ENCODE results near the gene P4HTM.

The P4HTM gene

DNA sequence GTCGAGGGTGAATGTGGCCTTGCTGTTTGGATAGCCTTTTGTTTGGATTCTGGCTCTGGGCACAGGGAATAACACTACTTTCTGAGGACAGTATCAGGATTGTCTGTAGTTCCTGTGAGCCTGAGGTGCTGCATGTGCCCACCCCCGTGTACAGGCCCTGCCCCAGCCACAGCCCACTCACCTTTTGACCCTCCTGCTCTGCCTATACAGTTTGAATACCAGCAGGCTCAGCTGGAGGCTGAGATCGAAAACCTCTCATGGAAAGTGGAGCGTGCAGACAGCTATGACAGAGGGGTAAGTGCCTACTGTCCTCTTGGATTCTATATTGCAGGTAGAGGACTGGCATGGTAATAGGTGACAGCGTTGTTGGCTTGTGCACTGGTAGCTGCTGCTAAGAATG, 7.4 kb upstream of the P4HTM start:
- no peak for DNase-seq (ENCODE audit: low read depth)
- no peak overlapping the region for H3K4me3 ChIP-seq (ENCODE audit: low read depth, low read length)

GRCh38 chr3:48983096-48983495, 6.9 kb upstream of the P4HTM start:
- no peak for DNase-seq (ENCODE audit: low read depth)
- no peak overlapping the region for H3K4me3 ChIP-seq (ENCODE audit: low read depth, low read length)

GRCh38 chr3:48984663-48985062, 5.4 kb upstream of the P4HTM start:
- H3K4me3 ChIP-seq (ENCODE audit: low read depth, low read length) = no peak overlapping the region
- DNase-seq (ENCODE audit: low read depth) = no peak

- no peak for DNase-seq (ENCODE audit: low read depth)
Measured at GRCh38 chr3:48985831-48986376, 4.1 kb upstream of the P4HTM start.

DNA sequence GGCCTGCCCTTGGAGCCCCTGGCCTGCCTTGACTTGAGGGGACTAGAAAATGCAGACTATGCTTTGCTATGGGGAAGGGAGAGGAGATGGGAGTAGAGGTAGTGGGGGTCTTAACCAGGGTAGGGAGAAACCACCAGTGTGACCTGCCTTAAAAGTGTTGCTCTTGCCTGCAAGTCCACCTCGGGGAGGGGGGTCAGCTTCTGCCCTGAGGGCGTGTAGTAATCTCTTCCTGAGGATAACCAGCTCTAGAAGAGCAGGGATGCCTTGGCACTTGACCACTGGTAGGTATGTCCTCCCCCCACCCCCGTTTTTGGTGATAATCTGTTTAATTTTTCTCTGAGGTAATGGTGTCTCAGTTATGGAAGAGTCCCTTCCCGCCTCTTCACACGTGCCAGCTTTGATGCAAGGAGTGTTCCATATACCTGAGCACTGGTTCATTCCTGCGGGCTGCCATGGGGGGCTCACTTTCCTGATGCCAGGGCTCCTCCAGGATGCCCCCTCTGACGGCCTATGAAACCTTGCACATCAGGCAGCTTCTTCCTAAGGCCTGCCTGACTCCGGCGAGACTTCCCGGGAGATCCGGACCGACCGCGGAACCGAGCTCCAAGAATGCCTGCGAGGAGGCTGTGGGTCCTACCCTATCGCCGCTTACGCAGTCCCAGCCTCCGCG, 780 bp upstream of the P4HTM start:
- H3K4me3 ChIP-seq (ENCODE audit: low read depth, low read length) = peak overlapping the region; percentile 78
- no peak for DNase-seq (ENCODE audit: low read depth)

More at GRCh38 chr3:48985831-48986376, 4.1 kb upstream of the P4HTM start:
- H3K4me3 ChIP-seq (ENCODE audit: low read depth, low read length) = no peak overlapping the region

DNA sequence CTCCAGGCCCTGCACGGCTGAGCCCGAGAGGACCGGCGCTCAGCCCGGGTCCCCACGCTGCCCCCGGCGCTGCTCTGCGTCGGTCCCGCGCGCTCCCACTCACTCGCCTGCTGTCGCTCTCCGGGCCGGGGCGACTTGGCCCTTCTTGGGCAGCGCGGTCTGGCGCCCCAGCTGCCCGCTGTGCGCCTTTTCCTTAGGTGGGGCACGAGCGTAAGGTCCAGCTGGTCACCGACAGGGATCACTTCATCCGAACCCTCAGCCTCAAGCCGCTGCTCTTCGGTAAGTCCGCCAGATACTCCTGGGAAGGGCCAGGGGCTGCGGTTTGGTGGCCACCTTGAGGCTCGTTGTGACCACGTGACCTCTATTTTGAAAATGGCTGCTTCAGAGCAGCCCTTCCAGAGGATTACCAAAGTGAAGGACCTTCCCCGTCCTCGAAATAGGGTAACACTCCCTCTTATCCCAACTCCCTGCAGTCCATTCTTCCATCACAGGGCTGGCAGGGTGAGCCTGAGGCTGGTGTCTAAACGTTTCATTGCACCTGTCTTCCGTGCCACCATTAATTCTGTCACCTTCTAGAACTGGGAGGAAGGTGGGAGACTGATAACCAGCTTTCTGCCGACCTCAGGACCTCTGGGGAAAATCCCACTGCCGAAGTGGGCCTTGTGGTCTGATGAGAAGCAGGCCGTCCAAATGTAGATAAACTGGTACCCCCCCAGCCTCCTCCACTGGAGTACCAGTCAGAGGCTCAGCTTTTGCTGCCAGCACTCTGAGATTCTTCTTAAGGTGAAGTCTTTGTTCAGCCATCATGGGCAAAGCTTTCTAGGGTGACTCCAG, 812 bp downstream of the P4HTM start:
- DNase-seq (ENCODE audit: low read depth) = no peak
- H3K4me3 ChIP-seq (ENCODE audit: low read depth, low read length) = peak overlapping the region; percentile 78

DNA sequence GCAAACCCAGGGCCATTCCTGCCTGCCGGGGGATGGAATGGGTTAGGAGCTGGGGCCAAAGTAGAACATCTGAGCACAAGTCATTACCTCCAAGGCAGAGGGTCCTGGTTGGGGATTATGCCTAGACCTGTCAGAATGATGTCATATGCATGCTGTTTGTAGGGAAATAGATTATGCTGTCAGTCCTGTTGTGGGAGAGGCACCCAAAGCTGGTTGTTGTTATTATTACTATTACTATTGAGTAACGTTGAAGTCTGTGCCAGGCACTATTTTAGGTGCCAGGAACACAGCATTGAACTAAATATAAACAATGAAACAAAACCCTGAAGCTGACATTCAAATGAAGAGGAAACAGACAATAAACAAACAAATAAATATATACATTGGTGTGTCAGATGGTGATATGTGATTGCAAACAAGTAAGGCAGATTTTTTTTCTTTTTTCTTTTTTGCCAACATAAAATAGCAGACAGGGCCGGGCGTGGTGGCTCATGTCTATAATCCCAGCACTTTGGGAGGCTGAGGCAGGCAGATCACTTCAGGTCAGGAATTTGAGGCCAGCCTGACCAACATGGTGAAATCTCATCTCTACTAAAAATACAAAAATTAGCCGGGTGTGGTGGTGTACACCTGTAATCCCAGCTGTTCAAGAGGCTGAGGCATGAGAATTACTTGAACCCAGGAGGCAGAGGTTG, 2.0 kb downstream of the P4HTM start:
- H3K4me3 ChIP-seq (ENCODE audit: low read depth, low read length) = peak overlapping the region; percentile 78
- DNase-seq (ENCODE audit: low read depth) = no peak

- H3K4me3 ChIP-seq (ENCODE audit: low read depth, low read length) = no peak overlapping the region
- no peak for DNase-seq (ENCODE audit: low read depth)
Measured at GRCh38 chr3:48993834-48994233, 3.8 kb downstream of the P4HTM start.

- DNase-seq (ENCODE audit: low read depth) = no peak
- H3K4me3 ChIP-seq (ENCODE audit: low read depth, low read length) = no peak overlapping the region
Measured at GRCh38 chr3:48996640-48997039, 6.6 kb downstream of the P4HTM start.

GRCh38 chr3:48997102-48997635, 7.1 kb downstream of the P4HTM start:
- H3K4me3 ChIP-seq (ENCODE audit: low read depth, low read length) = no peak overlapping the region
- DNase-seq (ENCODE audit: low read depth) = no peak

- H3K4me3 ChIP-seq (ENCODE audit: low read depth, low read length) = no peak overlapping the region
- no peak for DNase-seq (ENCODE audit: low read depth)
Measured at GRCh38 chr3:48997714-48998637, 7.9 kb downstream of the P4HTM start.

DNA sequence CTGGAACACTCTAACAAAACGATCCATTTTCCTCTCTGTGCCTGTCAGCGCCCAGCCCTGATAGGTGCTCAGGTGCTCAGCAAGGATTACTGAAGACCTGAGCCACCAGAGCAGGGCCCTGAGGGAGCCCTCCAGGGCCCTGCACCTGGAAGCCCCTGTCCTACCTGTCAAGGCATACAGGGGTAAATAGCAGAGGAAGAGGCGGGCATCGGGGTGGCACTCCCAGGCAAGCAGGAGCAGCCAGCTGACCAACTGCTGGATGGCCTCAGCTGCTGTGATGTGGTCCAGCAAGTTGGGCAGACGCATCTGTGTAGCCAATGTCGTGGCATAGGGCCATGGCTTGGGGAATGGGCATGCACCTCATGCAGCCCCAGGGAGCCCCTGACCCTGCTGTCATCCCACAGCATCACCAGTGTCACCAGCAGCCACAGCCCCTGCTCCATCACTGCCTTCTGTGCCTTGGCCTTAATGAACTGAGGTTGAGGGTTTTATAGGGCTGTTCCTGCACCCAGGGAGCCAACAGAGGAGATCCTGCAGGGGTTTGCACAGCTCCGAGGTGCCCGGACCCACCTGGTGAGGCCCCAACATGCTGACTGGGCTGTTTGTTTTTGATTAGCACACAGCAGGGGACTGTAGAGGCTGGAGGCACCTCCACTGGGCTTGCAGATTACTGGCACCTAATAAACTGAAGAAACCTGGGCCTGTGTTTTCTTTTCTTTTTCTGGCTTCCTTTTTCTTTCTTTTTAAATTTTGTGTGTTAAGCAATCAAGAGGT, 9.2 kb downstream of the P4HTM start:
- H3K4me3 ChIP-seq (ENCODE audit: low read depth, low read length) = no peak overlapping the region
- DNase-seq (ENCODE audit: low read depth) = no peak

- H3K4me3 ChIP-seq (ENCODE audit: low read depth, low read length) = no peak overlapping the region
- DNase-seq (ENCODE audit: low read depth) = no peak
Measured at GRCh38 chr3:49001155-49001554, 11.1 kb downstream of the P4HTM start.

- no peak overlapping the region for H3K4me3 ChIP-seq (ENCODE audit: low read depth, low read length)
- no peak for DNase-seq (ENCODE audit: low read depth)
Measured at GRCh38 chr3:49004352-49005302, 14.6 kb downstream of the P4HTM start.

DNA sequence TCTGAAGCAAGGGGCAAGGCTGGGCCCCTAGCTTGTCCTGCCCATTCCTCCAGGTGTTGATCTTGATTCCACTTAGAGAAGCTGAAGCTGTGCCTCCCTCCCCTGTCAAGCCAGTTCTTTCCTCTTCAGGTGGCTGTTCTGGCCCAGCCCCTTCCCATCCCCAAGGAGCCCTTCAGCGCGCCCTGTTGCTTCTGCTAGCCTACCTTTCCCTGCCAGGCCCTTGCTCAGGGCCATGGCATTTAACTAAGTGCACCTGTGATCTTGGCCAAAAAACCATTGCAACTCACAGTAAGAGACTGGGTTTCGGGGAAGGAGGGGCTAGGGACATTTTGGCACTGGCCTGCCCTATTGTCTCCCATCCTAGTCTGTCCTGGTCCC, 15.3 kb downstream of the P4HTM start:
- DNase-seq (ENCODE audit: low read depth) = no peak
- no peak overlapping the region for H3K4me3 ChIP-seq (ENCODE audit: low read depth, low read length)

DNA sequence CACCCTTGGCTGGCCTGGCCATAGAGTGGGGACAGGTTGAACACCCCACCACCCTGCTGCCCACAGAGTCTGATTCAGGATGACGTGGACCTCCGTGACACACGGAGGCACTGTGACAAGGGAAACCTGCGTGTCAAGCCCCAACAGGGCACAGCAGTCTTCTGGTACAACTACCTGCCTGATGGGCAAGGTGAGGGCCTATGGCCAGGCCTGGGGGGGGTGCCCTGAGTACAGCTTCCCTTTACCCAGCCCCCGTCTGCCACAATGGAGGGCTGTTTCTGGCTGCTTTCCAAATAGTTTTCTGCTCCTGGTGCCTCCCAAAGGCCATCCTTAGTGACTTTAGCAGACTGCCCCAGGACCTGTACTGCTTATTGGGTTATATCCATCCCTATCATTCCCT, 16.0 kb downstream of the P4HTM start:
- no peak for DNase-seq (ENCODE audit: low read depth)
- H3K4me3 ChIP-seq (ENCODE audit: low read depth, low read length) = peak overlapping the region; percentile 92

GRCh38 chr3:49006408-49007067, 16.5 kb downstream of the P4HTM start:
- no peak for DNase-seq (ENCODE audit: low read depth)

More at GRCh38 chr3:49006408-49007067, 16.5 kb downstream of the P4HTM start:
- H3K4me3 ChIP-seq (ENCODE audit: low read depth, low read length) = peak overlapping the region; percentile 92

Data from skeletal muscle cell (primary cell).